ACHN (cell line): Measurements from ENCODE around the gene SOX6.

ENCODE experiments used
- DNase-seq: peaks from one replicate; pipeline ENCODE4 v3.0.0-alpha.2; 2015
- in situ Hi-C: cut with HindIII; loops from 2 replicates; pipeline ENCODE4 v1.10.0; 2017; ENCODE audit warnings: low sequenced_read_pairs, low pct_ligation_motif_present, low pct_unique_long_range_greater_than_20kb

Gene SOX6

DNA sequence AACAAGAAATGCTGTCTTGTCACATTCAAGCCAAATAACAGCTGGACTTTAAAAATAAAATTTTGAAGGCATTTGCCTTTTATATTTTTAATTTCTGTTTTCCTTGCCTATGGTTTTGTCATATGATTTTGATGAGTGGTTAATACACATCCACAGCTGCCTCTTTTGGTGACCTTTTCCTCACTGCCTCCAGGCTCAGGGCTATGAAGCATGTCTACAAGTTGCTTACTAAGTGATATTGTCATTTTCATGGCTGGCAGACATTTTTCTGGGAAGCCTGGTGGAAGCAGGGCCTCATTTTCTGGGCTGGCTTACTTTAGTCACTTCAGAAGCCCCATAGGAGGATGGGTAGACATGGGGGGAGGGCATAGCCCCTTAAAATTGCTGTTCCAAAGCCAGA, 344.9 kb downstream of the SOX6 start:
- in situ Hi-C loops: no loop called here

GRCh38 chr11:16009021-16009420, 347.3 kb downstream of the SOX6 start:
- DNase-seq: no peak
- in situ Hi-C loops: no loop called here

More for the DNA sequence above, 344.9 kb downstream of the SOX6 start:
- DNase-seq: no peak

- no peak for DNase-seq
- in situ Hi-C loops: no loop called here
Measured at GRCh38 chr11:16007514-16007913, 348.8 kb downstream of the SOX6 start.

GRCh38 chr11:16002942-16003341, 353.4 kb downstream of the SOX6 start:
- no peak for DNase-seq
- in situ Hi-C loops: no loop called here

DNA sequence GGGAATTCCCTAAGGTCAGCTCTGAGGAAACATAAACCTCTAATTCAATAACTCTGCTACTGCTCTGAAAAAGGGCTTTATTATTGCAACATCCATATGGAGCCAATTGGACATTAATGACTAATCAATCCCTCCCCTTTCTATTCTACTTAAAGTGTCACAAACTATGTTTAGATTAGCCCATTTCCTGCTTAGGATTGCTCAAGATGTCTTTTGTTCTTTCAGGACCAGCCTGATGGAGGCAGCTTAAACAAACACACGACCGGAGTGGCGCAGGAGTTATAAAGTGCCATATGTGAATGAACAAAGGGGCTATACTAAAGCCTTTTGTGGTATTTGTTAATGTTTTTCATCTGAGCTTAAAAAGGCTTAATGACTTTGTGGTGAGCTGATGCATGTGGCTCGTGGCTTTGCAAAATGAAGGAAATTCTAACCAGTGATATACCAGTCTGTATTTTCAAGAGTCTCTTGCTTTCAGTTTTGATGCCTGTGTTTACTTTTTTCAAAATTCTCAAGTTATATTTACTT, 354.4 kb downstream of the SOX6 start:
- in situ Hi-C loops: no loop called here

DNA sequence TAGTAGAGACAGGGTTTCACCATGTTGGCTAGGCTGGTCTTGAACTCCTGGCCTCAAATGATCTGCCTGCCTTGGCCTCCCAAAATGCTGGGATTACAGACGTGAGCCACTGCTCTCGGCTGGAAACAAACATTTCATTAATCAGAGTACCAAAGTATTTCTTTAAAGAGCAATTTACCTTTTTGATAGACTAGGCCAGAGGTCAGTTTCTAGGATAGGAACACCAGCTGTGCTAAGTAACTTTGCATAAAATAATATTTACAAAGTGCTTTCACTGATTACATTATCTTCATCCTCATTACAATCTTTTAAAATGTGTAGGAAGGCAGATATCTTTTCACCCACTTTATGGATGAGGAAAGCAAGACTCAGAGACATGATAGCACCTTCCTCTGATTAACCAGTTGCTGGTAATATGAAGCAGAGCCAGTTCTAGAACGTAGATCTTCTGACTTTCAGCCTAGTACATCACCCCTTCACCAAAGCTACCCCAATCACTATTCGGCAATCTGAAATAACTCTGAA, 355.2 kb downstream of the SOX6 start:
- DNase-seq: no peak
- in situ Hi-C loops: no loop called here

More for the DNA sequence above, 354.4 kb downstream of the SOX6 start:
- DNase-seq: no peak

DNA sequence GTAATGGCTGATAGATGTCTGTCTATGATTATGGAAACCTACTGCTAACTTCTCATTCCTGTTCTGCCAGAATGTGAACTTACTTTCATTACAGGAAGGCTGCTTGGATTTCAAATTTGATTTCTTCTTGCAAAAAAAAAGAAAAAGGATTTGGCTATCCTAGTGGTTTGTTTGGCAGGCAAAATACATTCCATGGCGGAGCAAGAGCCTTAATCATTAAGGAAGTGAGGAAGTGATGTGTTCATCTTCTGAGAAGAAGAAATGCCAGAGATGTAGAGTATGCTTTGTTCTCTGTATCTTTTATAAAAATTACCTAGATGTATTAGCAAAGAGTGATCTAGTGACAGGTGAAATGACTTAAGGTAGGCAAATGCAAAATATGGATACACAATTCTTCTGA, 356.3 kb downstream of the SOX6 start:
- in situ Hi-C loops: no loop called here
- no peak for DNase-seq

GRCh38 chr11:15993345-15993744, 363.0 kb downstream of the SOX6 start:
- in situ Hi-C loops: no loop called here
- no peak for DNase-seq

GRCh38 chr11:15991215-15991614, 365.1 kb downstream of the SOX6 start:
- in situ Hi-C loops: no loop called here
- no peak for DNase-seq

DNA sequence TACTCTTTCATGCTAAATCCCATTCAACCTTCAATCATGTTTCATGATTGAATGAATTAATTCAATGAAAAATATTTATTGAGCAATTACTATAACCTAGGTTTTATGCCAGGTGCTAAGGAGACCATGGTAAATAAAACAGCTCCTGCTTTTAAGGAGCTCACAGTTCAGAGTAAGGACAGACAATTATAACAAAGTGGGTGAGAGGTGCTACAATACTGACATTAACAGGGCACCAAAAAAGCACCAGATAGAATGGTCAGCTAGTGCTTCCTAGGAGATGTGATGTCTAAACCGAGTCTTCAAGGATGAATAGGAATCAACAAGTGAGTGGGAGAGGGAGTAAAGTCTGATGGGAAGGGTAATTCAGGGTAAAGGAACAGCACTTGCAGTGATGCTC, 366.7 kb downstream of the SOX6 start:
- DNase-seq: no peak
- in situ Hi-C loops: no loop called here

- DNase-seq: no peak
- in situ Hi-C loops: no loop called here
Measured at GRCh38 chr11:15988693-15989231, 367.6 kb downstream of the SOX6 start.

DNA sequence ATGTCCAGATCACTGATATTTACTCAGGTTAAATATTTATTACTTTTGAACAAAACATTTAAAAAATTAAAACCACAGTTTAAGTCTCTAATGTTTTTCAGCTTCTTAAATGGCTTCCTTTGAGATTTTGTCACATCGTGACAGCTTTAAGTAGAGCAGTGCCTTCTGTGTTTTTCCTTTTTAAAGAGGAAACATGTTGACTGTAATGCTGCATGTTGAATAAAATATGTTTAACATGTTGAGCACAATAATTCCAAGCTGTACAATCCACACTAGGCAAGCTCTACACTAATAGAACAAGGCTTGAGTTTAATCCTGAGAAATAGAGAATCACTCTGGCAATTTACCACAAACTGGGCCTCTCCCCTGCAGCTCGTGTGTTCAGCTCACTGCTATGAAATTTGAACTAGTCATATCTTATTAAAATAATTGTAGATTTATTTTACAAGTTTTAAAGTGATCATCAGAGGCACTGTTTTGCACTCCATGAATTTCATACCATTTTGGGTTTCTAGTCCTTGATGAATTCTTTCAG, 368.3 kb downstream of the SOX6 start:
- in situ Hi-C loops: no loop called here
- DNase-seq: no peak

GRCh38 chr11:15987046-15987445, 369.3 kb downstream of the SOX6 start:
- in situ Hi-C loops: no loop called here
- DNase-seq: no peak

GRCh38 chr11:15985860-15986139, 370.5 kb downstream of the SOX6 start:
- in situ Hi-C loops: no loop called here
- DNase-seq: no peak

DNA sequence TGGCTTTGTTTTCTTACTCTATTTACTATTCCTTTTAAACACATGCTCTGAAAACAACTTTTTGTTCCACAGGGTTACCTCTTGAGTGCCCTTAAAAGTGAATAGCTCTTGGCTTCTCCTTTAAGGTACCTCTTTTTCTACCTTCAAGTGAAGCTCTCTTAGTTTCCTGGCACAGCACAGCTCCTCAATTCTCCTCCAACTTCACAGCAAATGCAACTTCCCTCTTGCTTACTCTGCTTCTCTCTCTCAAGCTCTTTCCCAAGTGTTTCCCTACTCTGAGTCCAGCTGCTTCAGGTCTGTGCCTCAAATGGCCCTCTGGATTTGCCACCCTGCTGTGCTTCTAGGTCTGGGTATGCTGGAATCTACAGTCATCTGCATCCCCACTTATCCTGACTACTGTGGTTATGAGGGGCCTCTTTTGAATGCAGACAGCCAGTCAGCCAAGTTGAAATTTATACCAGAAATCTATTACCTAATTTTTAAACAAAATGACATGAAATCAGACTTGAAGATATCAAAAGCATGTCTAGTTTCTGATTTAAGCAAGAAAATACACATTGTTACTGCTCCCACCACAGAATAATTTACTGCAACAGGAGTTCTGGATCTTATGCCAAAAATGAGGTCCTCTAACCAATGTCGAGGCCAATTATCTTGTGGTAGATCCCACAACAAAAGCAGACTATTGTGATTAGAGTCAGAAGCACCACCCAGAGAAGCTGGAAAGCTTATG, 371.1 kb downstream of the SOX6 start:
- DNase-seq: no peak
- in situ Hi-C loops: no loop called here

DNA sequence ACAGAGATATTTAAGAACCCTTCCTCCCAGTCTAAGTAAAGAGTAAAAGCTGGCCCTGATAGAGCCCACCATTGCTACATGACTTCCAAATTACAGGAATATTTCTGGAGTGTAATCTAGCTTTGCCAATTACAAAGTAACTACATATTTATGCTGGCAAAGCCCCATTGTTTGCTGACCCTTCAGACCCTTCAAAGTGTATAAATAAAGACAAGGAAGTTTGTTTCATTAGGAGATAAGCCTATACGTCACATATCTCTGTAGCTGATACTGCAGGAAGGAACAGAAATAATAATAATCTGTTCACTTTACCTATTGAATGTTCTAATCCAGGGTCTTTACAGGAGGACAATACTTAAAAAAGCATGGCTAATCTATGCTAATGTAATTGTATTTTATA, 375.1 kb downstream of the SOX6 start:
- in situ Hi-C loops: no loop called here
- no peak for DNase-seq

GRCh38 chr11:15977116-15977515, 379.2 kb downstream of the SOX6 start:
- DNase-seq: no peak
- in situ Hi-C loops: no loop called here

- no peak for DNase-seq
- in situ Hi-C loops: no loop called here
Measured at GRCh38 chr11:15976433-15977045, 379.8 kb downstream of the SOX6 start.

GRCh38 chr11:15975742-15976141, 380.6 kb downstream of the SOX6 start:
- in situ Hi-C loops: no loop called here
- no peak for DNase-seq

- in situ Hi-C loops: no loop called here
Measured at GRCh38 chr11:15972838-15973237, 383.5 kb downstream of the SOX6 start.

More at GRCh38 chr11:15972838-15973237, 383.5 kb downstream of the SOX6 start:
- no peak for DNase-seq
